GM23248 (cell line): Measurements from ENCODE around the gene FARS2.

ENCODE experiments used
- EZH2 ChIP-seq: fragments of 200-600 bp; sonication (generic); IDR thresholded peaks from 2 replicates; pipeline ENCODE4 v1.6.1; 2018; ENCODE audit warnings: antibody characterized with exemption, mild to moderate bottlenecking; ENCODE audit not compliant: insufficient read depth, poor library complexity, severe bottlenecking
- EZH2phosphoT487 ChIP-seq: fragments of 200-600 bp; sonication (generic); IDR thresholded peaks from 2 replicates; pipeline ENCODE4 v1.6.1; 2018; ENCODE audit warnings: antibody characterized with exemption, moderate library complexity, mild to moderate bottlenecking, low read depth; ENCODE audit not compliant: insufficient read depth

DNA sequence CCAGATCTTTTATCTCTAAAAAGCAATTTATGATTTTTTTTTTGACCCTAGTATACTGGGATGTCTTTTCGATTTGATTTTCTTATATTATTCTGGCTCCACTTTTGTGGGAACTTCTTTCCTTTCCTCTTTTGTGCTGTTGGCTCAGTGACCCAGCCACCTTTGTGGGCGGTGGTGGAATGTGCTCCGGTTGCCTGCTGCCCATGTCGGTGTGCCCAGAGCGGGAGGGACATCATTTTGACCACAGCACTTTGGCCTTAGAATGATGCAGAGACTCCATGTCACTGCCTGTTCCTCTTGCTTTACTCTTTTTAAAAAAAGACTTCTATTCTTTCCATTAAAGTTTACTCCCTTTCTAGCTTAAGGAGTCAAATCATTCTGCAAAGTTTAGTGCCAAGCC lies 198.0 kb downstream of the FARS2 start:
- TF ChIP-seq EZH2: no peak
- no peak for TF ChIP-seq EZH2phosphoT487
